Ascending aorta (tissue), 2 donors: ENCODE data around the gene SCLY. TPM values are rescaled to one million over a fixed set of nuclear protein-coding genes. Genes with fewer than 3 reads are reported as not detected.

Source experiments
- DNase-seq, 2 donors: peaks; one replicate each; pipeline ENCODE4 v3.0.0-alpha.2; 2019; ENCODE audit warnings: low spot score in 2 of 2
- H3K27ac ChIP-seq, 2 donors: fragments of 200-600 bp; sonication (generic); one replicate each; pipeline ENCODE4 v1.5.1; 2016 to 2017; ENCODE audit warnings: mild to moderate bottlenecking in 1 of 2
- H3K27me3 ChIP-seq: fragments of 200-600 bp; sonication (generic); one replicate; pipeline ENCODE4 v1.5.1; 2017
- H3K36me3 ChIP-seq, 2 donors: fragments of 200-600 bp; sonication (generic); one replicate each; pipeline ENCODE4 v1.5.1; 2016
- H3K4me1 ChIP-seq, 2 donors: fragments of 200-600 bp; sonication (generic); one replicate each; pipeline ENCODE4 v1.5.1; 2016 to 2017; ENCODE audit warnings: mild to moderate bottlenecking in 1 of 2
- H3K4me3 ChIP-seq, 2 donors: fragments of 200-600 bp; sonication (generic); one replicate each; pipeline ENCODE4 v1.5.1; 2016 to 2017; ENCODE audit warnings: mild to moderate bottlenecking in 1 of 2
- H3K9me3 ChIP-seq, 2 donors: fragments of 200-600 bp; sonication (generic); one replicate each; pipeline ENCODE4 v1.5.1; 2016
- CTCF ChIP-seq, 3 experiments: fragments of 200-600 bp in 2 of 3; fragments of 450-650 bp in 1 of 3; sonication (generic) in 2 of 3; IDR thresholded peaks; one replicate each; pipeline ENCODE4 v1.5.1; 2016 to 2019; ENCODE audit warnings: antibody characterized with exemption in 3 of 3, mild to moderate bottlenecking in 1 of 3, moderate library complexity in 1 of 3
- intact Hi-C: fragments of 100-400 bp; cut with DNase I; formaldehyde crosslinking; loops from one replicate; pipeline ENCODE4 v1.15.1; 2023
- total RNA-seq: library from RNA; depleted of rRNA; stranded (reverse); fragments of >200 nt; gene quantifications from one replicate; pipeline ENCODE4 v1.1.0, GENCODE V29; 2016

Gene SCLY
- total RNA-seq, 1 donor from 2014 or later: 87.5 TPM

- peaks cover 11 to 33% of the 10 kb centered on the region in 2 donors for H3K4me1 ChIP-seq
- intact Hi-C loops: no loop called here
- TF ChIP-seq CTCF (IDR thresholded peaks at IDR 0.05): no peak
- H3K4me3 ChIP-seq: no peak overlapping the region
- no peak for DNase-seq
- peaks cover 0 to 9% of the 10 kb centered on the region in 2 donors for H3K36me3 ChIP-seq
- H3K9me3 ChIP-seq: no peaks in the 10 kb centered on the region
- H3K27me3 ChIP-seq: no peaks in the 10 kb centered on the region
- no peak overlapping the region for H3K27ac ChIP-seq
These were observed 76.2 kb downstream of the SCLY start for GRCh38 chr2:238136820-238137537.

- Histone ChIP-seq H3K27me3 (no peaks in the 10 kb centered on the region), H3K27ac (peak overlapping the region; percentile 75 to 80), H3K4me3 (peak overlapping the region in 1 of 2 donors; percentile 65), H3K4me1 (peaks cover 12 to 42% of the 10 kb centered on the region in 2 donors), H3K9me3 (no peaks in the 10 kb centered on the region), H3K36me3 (peaks cover 0 to 9% of the 10 kb centered on the region in 2 donors)
- no peak for DNase-seq
- no peak for TF ChIP-seq CTCF (IDR thresholded peaks at IDR 0.05)
- intact Hi-C loops: loop anchor here (2.0 kb wide), 2 partner anchors 65 to 77 kb away; partner anchors contain the start of genes ILKAP and SCLY
These were observed 77.1 kb downstream of the SCLY start for GRCh38 chr2:238137885-238138284.

GRCh38 chr2:238138331-238139195, 77.8 kb downstream of the SCLY start, which contains the start of gene KLHL30:
Gene KLHL30, plus strand, starts transcription at chr2:238138668. Its CDS starts 2,087 bp downstream, at chr2:238140755.
- no peaks in the 10 kb centered on the region for H3K27me3 ChIP-seq
- peak within 1 kb of the TSS; percentile 75 to 80 for H3K27ac ChIP-seq
- no peaks in the 10 kb centered on the region for H3K9me3 ChIP-seq
- TF ChIP-seq CTCF (IDR thresholded peaks at IDR 0.05): no peak
- intact Hi-C loops: loop anchor here (2.0 kb wide), 2 partner anchors 64 to 78 kb away; partner anchors contain the start of genes ILKAP and SCLY
- H3K4me1 ChIP-seq: peaks cover 19 to 48% of the 10 kb centered on the region in 2 donors
- DNase-seq: peak; percentile 51 to 88
- H3K4me3 ChIP-seq: peak within 1 kb of the TSS; percentile 54 to 65
- H3K36me3 ChIP-seq: peaks cover 5 to 9% of the 10 kb centered on the region in 2 donors

- Histone ChIP-seq H3K36me3 (peaks cover 5 to 9% of the 10 kb centered on the region in 2 donors), H3K27me3 (no peaks in the 10 kb centered on the region), H3K9me3 (no peaks in the 10 kb centered on the region), H3K4me1 (peaks cover 19 to 52% of the 10 kb centered on the region in 2 donors), H3K4me3 (peak overlapping the region; percentile 54 to 65), H3K27ac (peak overlapping the region; percentile 75 to 80)
- intact Hi-C loops: loop anchor here (2.0 to 10.0 kb wide), 3 partner anchors 63 to 285 kb away; partner anchors contain the start of genes ILKAP, RAMP1 and SCLY
- TF ChIP-seq CTCF (IDR thresholded peaks at IDR 0.05): peak; percentile 47 to 69 (median 49)
- no peak for DNase-seq
These were observed 78.6 kb downstream of the SCLY start for GRCh38 chr2:238139196-238140039.

- no peak for TF ChIP-seq CTCF (IDR thresholded peaks at IDR 0.05)
- Histone ChIP-seq H3K27me3 (no peaks in the 10 kb centered on the region), H3K27ac (no peak overlapping the region), H3K4me1 (peaks cover 19 to 52% of the 10 kb centered on the region in 2 donors), H3K36me3 (peaks cover 5 to 9% of the 10 kb centered on the region in 2 donors), H3K9me3 (no peaks in the 10 kb centered on the region), H3K4me3 (peak overlapping the region in 1 of 2 donors; percentile 65)
- DNase-seq: no peak
- intact Hi-C loops: loop anchor here (10.0 kb wide), 1 partner anchor 285 kb away; the partner anchor contains the start of gene RAMP1
These were observed 79.2 kb downstream of the SCLY start for GRCh38 chr2:238140040-238140439.
